GM23338 (cell line): Measurements from ENCODE around the gene BIRC7. TPM values are rescaled to one million over a fixed set of nuclear protein-coding genes. Genes with fewer than 3 reads are reported as not detected.

ENCODE experiments used
- ATAC-seq: fragments of 200-7000 bp; cut with Tn5 transposase; 3 replicates; pipeline ENCODE4 v1.9.1; 2020
- DNase-seq: peaks from one replicate; pipeline ENCODE4 v3.0.0-alpha.2; 2015; ENCODE audit warnings: low spot score
- H2AFZ ChIP-seq: fragments of 200-600 bp; sonication (generic); 2 replicates; pipeline ENCODE4 v1.8.0; 2016; ENCODE audit warnings: antibody characterized with exemption, mild to moderate bottlenecking, moderate library complexity
- H3F3A ChIP-seq: fragments of 200-600 bp; sonication (generic); replicated peaks from 2 replicates; pipeline ENCODE4 v1.8.0; 2017; ENCODE audit warnings: antibody characterized with exemption, mixed run types, low read depth
- H3K27ac ChIP-seq: fragments of 200-600 bp; sonication (generic); 2 replicates; pipeline ENCODE4 v1.6.1; 2016; ENCODE audit warnings: low read depth
- H3K27me3 ChIP-seq: fragments of 200-600 bp; sonication (generic); 2 replicates; pipeline ENCODE4 v1.8.0; 2016; ENCODE audit warnings: mild to moderate bottlenecking, mixed run types, moderate library complexity; ENCODE audit not compliant: insufficient read depth
- H3K36me3 ChIP-seq: fragments of 200-600 bp; sonication (generic); 2 replicates; pipeline ENCODE4 v1.8.0; 2016; ENCODE audit warnings: mild to moderate bottlenecking; ENCODE audit not compliant: insufficient read depth
- H3K4me1 ChIP-seq: fragments of 200-600 bp; sonication (generic); 2 replicates; pipeline ENCODE4 v1.8.0; 2016; ENCODE audit warnings: mild to moderate bottlenecking, moderate library complexity; ENCODE audit not compliant: insufficient read depth
- H3K4me2 ChIP-seq: fragments of 200-600 bp; sonication (generic); 2 replicates; pipeline ENCODE4 v1.7.1; 2017; ENCODE audit warnings: mixed run types
- H3K4me3 ChIP-seq: fragments of 200-600 bp; sonication (generic); 2 replicates; pipeline ENCODE4 v1.6.1; 2016; ENCODE audit warnings: mixed run types
- H3K79me2 ChIP-seq: fragments of 200-600 bp; sonication (generic); replicated peaks from 2 replicates; pipeline ENCODE4 v1.8.0; 2017; ENCODE audit warnings: mild to moderate bottlenecking; ENCODE audit not compliant: insufficient read depth
- H3K9me2 ChIP-seq: fragments of 200-600 bp; sonication (generic); 2 replicates; pipeline ENCODE4 v1.8.0; 2017; ENCODE audit not compliant: insufficient read depth
- H4K20me1 ChIP-seq: fragments of 200-600 bp; sonication (generic); replicated peaks from 2 replicates; pipeline ENCODE4 v1.8.0; 2017; ENCODE audit warnings: mild to moderate bottlenecking; ENCODE audit not compliant: insufficient read depth
- H3K27ac Mint-ChIP-seq: 2 replicates; pipeline ENCODE4 v1.8.0; 2020; ENCODE audit warnings: inconsistent platforms, mild to moderate bottlenecking, moderate library complexity, mixed read lengths
- H3K27me3 Mint-ChIP-seq: 3 replicates; pipeline ENCODE4 v1.8.0; 2022; ENCODE audit warnings: low read depth, mild to moderate bottlenecking, moderate library complexity, mixed read lengths, inconsistent platforms; ENCODE audit not compliant: insufficient read depth, poor library complexity
- H3K36me3 Mint-ChIP-seq: 3 replicates; pipeline ENCODE4 v1.8.0; 2021; ENCODE audit warnings: low read depth, mild to moderate bottlenecking, inconsistent platforms, moderate library complexity, mixed read lengths
- H3K4me1 Mint-ChIP-seq: 3 replicates; pipeline ENCODE4 v1.8.0; 2020; ENCODE audit warnings: mild to moderate bottlenecking, inconsistent platforms, mixed read lengths
- H3K4me3 Mint-ChIP-seq: 3 replicates; pipeline ENCODE4 v1.8.0; 2021; ENCODE audit warnings: moderate library complexity, mild to moderate bottlenecking, inconsistent platforms, mixed read lengths
- H3K9me3 Mint-ChIP-seq: 3 replicates; pipeline ENCODE4 v1.8.0; 2020; ENCODE audit warnings: moderate library complexity, mild to moderate bottlenecking, inconsistent platforms, mixed read lengths
- NANOG ChIP-seq: IDR thresholded peaks from 2 replicates; pipeline ENCODE4 v1.6.1; 2016; ENCODE audit warnings: antibody characterized with exemption, borderline replicate concordance
- POLR2AphosphoS5 ChIP-seq: IDR thresholded peaks from 2 replicates; pipeline ENCODE4 v1.6.1; 2016; ENCODE audit warnings: antibody characterized with exemption, low read depth
- polyA plus RNA-seq: library from polyadenylated mRNA; unstranded; fragments of >200 nt; fragmentation: Nextera tagmentation; extraction: Ambion mirVana; gene quantifications from 2 replicates; pipeline ENCODE4 v1.2.1, GENCODE V29; 2016
- total RNA-seq: library from RNA; depleted of rRNA; stranded (reverse); fragments of >200 nt; shearing (Covaris generic); gene quantifications from 2 replicates; pipeline ENCODE4 v1.2.3, GENCODE V29; 2014
- TF ChIP-seq, protein P1 (sequence below), 2 experiments: fragments of 200-600 bp in 1 of 2; sonication (generic) in 1 of 2; conservative IDR thresholded peaks; 2 replicates each; pipeline versions ENCODE4 v1.5.1 to v1.6.1; 2016 to 2017; ENCODE audit warnings: antibody characterized with exemption in 2 of 2, low read depth in 2 of 2, mild to moderate bottlenecking in 2 of 2, moderate library complexity in 1 of 2
- TF ChIP-seq, protein P2 (sequence below): IDR thresholded peaks from 2 replicates; pipeline ENCODE4 v1.6.1; 2016; ENCODE audit warnings: antibody characterized with exemption

The BIRC7 gene
- total and polyA plus RNA-seq, 2 experiments from 2014 or later, result 0.16 to 0.24 TPM

- Histone ChIP-seq H3K27ac (0 out of 2 replicates have a peak overlapping the region, but pooled peaks have one; percentile 37), H3K79me2 (peaks cover 53% of the 10 kb centered on the region), H3K4me2 (peak overlapping the region; percentile 94), H3K4me1 (peaks cover 15% of the 10 kb centered on the region), H4K20me1 (peaks cover 42% of the 10 kb centered on the region), H3K27me3 (no peaks in the 10 kb centered on the region), H2AFZ (peak overlapping the region; percentile 84; the same call in 1 of the 2 replicates), H3F3A (0 out of 2 replicates have a peak, but pooled peaks cover 9% of the 10 kb centered on the region), H3K9me2 (no peaks in the 10 kb centered on the region), H3K36me3 (peaks cover 20% of the 10 kb centered on the region), H3K4me3 (peak overlapping the region; percentile 95)
- Mint-ChIP-seq H3K9me3 (no peaks in the 10 kb centered on the region), H3K27me3 (peaks cover 11% of the 10 kb centered on the region), H3K4me3 (peak overlapping the region; percentile 99), H3K4me1 (peaks cover 27% of the 10 kb centered on the region), H3K27ac (peak overlapping the region; percentile 98), H3K36me3 (peaks cover 47% of the 10 kb centered on the region)
- TF ChIP-seq, protein P1, sequence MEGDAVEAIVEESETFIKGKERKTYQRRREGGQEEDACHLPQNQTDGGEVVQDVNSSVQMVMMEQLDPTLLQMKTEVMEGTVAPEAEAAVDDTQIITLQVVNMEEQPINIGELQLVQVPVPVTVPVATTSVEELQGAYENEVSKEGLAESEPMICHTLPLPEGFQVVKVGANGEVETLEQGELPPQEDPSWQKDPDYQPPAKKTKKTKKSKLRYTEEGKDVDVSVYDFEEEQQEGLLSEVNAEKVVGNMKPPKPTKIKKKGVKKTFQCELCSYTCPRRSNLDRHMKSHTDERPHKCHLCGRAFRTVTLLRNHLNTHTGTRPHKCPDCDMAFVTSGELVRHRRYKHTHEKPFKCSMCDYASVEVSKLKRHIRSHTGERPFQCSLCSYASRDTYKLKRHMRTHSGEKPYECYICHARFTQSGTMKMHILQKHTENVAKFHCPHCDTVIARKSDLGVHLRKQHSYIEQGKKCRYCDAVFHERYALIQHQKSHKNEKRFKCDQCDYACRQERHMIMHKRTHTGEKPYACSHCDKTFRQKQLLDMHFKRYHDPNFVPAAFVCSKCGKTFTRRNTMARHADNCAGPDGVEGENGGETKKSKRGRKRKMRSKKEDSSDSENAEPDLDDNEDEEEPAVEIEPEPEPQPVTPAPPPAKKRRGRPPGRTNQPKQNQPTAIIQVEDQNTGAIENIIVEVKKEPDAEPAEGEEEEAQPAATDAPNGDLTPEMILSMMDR (conservative IDR thresholded peaks at IDR 0.05; ENCODE audit: low read depth in 2 of 2), result peak; percentile 46 to 47
- no peak for TF ChIP-seq NANOG
- ATAC-seq (peak; percentile 55), DNase-seq (peak; percentile 78)
These were observed 20.3 kb upstream of the BIRC7 start for GRCh38 chr20:63215101-63216040.

DNA sequence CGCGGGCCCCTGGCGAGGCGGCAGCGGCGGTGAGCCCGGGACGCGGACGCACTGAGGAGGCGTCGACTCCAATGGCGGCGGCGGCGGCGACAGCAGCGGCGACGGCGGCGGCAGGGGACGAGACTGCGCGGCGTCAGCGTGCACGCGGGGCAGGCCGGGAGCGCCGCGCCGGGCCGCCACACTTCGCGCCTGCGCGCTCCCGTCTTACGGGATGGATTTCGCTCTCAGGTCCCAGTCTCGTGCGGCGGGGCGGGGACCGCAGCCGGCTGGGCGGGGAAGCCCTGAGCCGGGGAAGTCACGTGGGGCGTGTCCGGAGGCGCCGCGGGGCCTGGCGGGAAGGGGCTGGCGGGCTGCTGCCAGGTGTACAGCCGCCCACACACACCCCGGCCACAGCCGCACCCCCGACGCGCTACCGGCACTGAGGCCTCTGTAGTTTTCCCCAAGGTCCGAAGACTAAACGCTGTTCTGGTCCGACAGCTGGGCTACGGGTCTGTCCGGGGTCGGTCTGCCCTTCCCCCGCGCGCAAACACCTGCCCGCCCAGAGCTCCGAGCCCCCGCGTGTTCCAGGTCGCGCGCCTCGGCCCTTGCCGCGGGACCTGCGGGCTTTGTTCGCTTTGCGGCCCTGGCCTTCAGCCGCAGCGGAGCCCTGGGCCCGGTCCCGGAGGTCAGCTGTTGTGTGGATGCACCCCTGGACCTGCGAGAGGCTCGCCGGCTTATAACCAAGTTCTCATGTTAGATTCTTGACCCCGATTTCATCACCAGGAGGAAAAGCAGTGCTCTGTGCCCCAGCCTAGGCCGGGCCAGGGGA lies 19.5 kb upstream of the BIRC7 start, which contains the start of gene YTHDF1:
TSS of gene YTHDF1 (minus strand) at position 91 of the 808 bp plus-strand sequence. CDS start 239 bp downstream, outside the sequence.
- Histone ChIP-seq H3K4me3 (peak within 1 kb of the TSS; percentile 95), H3K4me1 (peaks cover 15% of the 10 kb centered on the region), H4K20me1 (peaks cover 35% of the 10 kb centered on the region), H3K79me2 (peaks cover 44% of the 10 kb centered on the region), H3K27me3 (no peaks in the 10 kb centered on the region), H3K4me2 (peak within 1 kb of the TSS; percentile 98), H3K36me3 (peaks cover 20% of the 10 kb centered on the region), H2AFZ (peak within 1 kb of the TSS; percentile 91), H3K9me2 (no peaks in the 10 kb centered on the region), H3F3A (0 out of 2 replicates have a peak, but pooled peaks cover 9% of the 10 kb centered on the region), H3K27ac (0 out of 2 replicates have a peak within 1 kb of the TSS, but pooled peaks have one; percentile 37)
- ATAC-seq (peak; percentile 87), DNase-seq (peak; percentile 96)
- Mint-ChIP-seq H3K36me3 (peaks cover 39% of the 10 kb centered on the region), H3K9me3 (no peaks in the 10 kb centered on the region), H3K27ac (peak within 1 kb of the TSS; percentile 98), H3K4me3 (peak within 1 kb of the TSS; percentile 99), H3K27me3 (peaks cover 11% of the 10 kb centered on the region), H3K4me1 (peaks cover 25% of the 10 kb centered on the region)
- peak; percentile 83 for TF ChIP-seq POLR2AphosphoS5
- TF ChIP-seq, protein P2, sequence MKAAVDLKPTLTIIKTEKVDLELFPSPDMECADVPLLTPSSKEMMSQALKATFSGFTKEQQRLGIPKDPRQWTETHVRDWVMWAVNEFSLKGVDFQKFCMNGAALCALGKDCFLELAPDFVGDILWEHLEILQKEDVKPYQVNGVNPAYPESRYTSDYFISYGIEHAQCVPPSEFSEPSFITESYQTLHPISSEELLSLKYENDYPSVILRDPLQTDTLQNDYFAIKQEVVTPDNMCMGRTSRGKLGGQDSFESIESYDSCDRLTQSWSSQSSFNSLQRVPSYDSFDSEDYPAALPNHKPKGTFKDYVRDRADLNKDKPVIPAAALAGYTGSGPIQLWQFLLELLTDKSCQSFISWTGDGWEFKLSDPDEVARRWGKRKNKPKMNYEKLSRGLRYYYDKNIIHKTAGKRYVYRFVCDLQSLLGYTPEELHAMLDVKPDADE, result no peak
